Activated T-cell treated with anti-CD3 and anti-CD28 coated beads, Interleukin-2, amount 50 U/mL, for 24 hours (primary cell): Measurements from ENCODE around the gene ANKRD27.
A peak's percentile ranks its signal among the peaks of the same experiment; 100 is the strongest.
"Not testable (repeated sequence)": the region's sequence is repeated elsewhere in the genome, so short reads cannot be mapped to it uniquely, and the experiment has no call there.

Experiments
- DNase-seq: peaks from one replicate; pipeline ENCODE4 v3.0.0-alpha.2; 2020
- H3K27ac Mint-ChIP-seq: 2 replicates; pipeline ENCODE4 v1.8.0; 2020; ENCODE audit warnings: mild to moderate bottlenecking, mixed read lengths
- H3K27me3 Mint-ChIP-seq: 2 replicates; pipeline ENCODE4 v1.8.0; 2020; ENCODE audit warnings: mixed read lengths
- H3K36me3 Mint-ChIP-seq: 2 replicates; pipeline ENCODE4 v1.8.0; 2020; ENCODE audit warnings: low read depth, mixed read lengths
- H3K4me1 Mint-ChIP-seq: 2 replicates; pipeline ENCODE4 v1.8.0; 2020; ENCODE audit warnings: low read depth, mixed read lengths
- H3K4me3 Mint-ChIP-seq: 2 replicates; pipeline ENCODE4 v1.8.0; 2020; ENCODE audit warnings: mild to moderate bottlenecking, moderate library complexity, mixed read lengths
- H3K9me3 Mint-ChIP-seq: 2 replicates; pipeline ENCODE4 v1.8.0; 2020; ENCODE audit warnings: mixed read lengths

The ANKRD27 gene

DNA sequence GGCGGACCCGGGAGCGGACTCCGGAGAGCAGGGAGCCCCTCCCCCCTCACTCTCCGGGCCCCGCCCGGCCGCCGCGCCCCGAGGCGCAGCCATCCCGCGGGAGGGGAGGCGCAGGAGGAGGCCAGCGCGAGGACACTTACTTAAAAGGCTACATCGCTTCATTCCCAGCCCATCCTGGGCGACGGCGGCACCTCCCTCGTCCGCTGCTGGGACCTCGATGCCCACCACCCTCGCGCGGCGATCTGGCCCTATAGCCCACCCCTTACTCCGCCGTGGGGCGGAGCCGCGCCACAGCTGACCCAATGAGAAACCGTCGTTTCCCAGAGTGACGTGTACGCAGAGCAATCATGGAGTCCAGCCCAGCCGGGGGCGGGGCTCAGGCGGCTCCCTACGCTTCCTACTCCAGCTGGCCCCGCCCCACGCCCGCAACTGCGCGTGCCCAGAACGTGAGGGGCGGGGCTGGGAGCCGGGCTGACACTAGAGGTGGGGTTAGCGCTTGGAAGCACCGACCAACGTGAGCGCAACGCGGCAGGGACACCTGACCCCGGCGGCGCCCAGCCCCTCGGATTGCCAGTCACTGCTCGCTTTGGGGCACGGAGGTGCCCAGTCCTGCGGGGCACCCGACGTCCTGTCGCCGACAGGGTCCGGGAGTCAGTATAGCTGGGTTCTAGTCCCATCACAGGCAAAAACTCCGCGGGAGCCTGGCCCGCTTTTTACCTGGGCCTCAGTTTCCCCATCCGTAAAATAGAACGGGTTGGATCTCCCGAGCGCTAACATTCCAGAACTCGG is at the start of gene ANKRD27:
Gene ANKRD27 (minus strand): TSS at position 250 of the 789 bp plus-strand sequence. CDS start 16,165 bp downstream, outside the sequence.
- Mint-ChIP-seq H3K4me3 (peak within 1 kb of the TSS; percentile 89), H3K27me3 (peaks cover 16% of the 10 kb centered on the region), H3K9me3 (no peaks in the 10 kb centered on the region), H3K4me1 (peaks cover 41% of the 10 kb centered on the region), H3K27ac (peak within 1 kb of the TSS; percentile 89), H3K36me3 (peaks cover 2% of the 10 kb centered on the region)
- peak; percentile 99 for DNase-seq

DNA sequence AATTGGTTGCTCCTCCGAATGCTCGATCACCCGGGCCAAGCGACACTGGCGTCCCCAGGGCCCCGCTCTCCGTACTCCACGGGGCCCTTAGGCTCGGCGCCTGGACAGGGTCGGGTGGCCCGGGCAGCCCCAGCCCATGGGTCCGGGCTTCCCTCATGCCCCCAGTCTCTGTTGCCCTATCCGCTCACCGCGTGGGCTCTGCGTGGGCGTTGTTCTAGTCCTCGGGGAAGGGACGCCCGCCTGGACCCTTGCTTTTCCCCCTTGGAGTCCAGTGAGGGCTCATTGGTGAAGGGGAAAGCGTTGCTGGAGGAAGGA is 45.9 kb upstream of the ANKRD27 start:
- Mint-ChIP-seq H3K27me3 (no peaks in the 10 kb centered on the region), H3K4me1 (no peaks in the 10 kb centered on the region), H3K27ac (no peak overlapping the region)

DNA sequence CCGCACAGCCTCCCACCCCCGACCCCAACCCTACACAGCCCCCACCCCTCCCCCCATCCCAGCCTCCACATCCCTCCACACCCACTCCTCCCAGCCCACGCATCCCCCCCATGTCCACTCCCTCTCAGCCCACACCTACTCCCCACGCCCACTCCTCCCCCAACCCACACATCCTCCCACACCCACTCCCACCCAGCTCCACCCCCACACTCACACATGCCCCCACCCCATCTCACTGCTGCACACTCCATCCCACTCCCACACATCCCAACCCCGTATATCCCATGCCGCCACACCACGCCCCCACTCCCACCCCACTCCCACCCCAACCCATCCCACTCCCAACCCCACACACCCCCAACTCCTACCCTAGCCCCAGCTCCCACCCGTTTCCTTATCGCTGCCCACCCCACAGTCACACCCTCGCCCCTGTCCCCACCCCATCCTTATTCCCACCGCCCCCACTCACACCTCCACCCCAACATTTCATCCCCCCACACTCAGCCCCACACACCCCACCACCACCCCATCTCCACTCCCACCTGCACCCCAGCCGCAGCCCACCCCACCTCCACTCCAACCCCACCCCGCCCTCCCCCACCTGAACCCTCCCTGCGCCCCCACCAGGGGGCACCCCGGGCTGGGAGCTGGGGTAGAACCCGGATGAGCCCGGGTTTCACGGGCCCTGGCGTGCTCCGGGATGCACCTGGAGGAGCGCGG is 45.4 kb upstream of the ANKRD27 start:
- no peak for DNase-seq
- no peak overlapping the region for H3K4me3 Mint-ChIP-seq
- no peaks in the 10 kb centered on the region for H3K9me3 Mint-ChIP-seq
- no peaks in the 10 kb centered on the region for H3K4me1 Mint-ChIP-seq
- peaks cover 17% of the 10 kb centered on the region for H3K36me3 Mint-ChIP-seq
- H3K27ac Mint-ChIP-seq = no peak overlapping the region
- no peaks in the 10 kb centered on the region for H3K27me3 Mint-ChIP-seq

More for the DNA sequence above, 45.9 kb upstream of the ANKRD27 start:
- peaks cover 15% of the 10 kb centered on the region for H3K36me3 Mint-ChIP-seq
- no peak for DNase-seq
- no peak overlapping the region for H3K4me3 Mint-ChIP-seq
- no peaks in the 10 kb centered on the region for H3K9me3 Mint-ChIP-seq

DNA sequence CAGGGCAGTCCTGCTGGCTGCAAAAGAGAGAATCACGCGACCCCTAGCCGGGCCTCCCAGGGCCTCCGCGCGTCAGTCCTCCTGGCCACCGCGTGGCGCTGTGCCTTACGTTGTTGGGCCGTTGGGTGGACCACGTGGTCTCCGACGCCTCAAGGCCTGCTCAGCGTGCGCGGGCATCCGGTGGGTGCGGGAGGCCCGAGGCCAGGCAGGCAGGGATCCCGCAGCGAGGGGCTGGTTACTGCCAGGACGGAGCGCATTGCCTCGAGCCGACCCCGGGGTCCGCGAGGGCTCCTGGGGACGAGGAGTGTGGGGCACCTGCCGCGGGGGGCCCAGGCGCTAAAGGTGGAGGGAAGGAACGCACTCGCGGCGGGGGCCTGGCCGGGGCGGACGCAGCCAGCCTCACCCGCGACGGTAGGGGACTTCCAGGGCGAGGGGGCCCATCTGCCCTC is 44.7 kb upstream of the ANKRD27 start, which contains the start of gene TDRD12:
Gene TDRD12 (plus strand): TSS at position 157 of the 449 bp plus-strand sequence. CDS start 306 bp downstream, outside the sequence.
- H3K4me3 Mint-ChIP-seq = no peak within 1 kb of the TSS
- peaks cover 24% of the 10 kb centered on the region for H3K36me3 Mint-ChIP-seq
- H3K27ac Mint-ChIP-seq = no peak within 1 kb of the TSS
- no peaks in the 10 kb centered on the region for H3K27me3 Mint-ChIP-seq
- no peak for DNase-seq
- no peaks in the 10 kb centered on the region for H3K4me1 Mint-ChIP-seq
- H3K9me3 Mint-ChIP-seq = no peaks in the 10 kb centered on the region

DNA sequence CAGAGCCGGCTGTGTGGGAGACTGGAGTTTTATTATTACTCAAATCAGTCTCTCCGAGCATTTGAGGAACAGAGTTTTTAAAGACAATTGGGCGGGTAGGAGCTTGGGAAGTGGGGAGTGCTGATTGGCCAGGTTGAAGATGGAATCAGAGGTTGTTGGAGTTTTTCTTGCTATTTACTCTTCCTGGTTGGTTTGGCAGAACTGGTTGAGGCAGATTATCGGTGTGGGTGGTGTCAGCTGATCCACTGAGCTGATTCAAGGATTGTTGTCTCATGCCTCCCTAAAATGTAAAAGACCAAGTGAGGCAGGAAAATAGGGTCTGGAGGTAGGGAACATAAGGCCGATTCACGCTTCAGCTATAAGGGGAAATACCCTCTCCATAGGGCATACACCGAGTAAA is 43.3 kb upstream of the ANKRD27 start:
- Mint-ChIP-seq H3K27me3 (no peaks in the 10 kb centered on the region), H3K27ac (no peak overlapping the region), H3K9me3 (no peaks in the 10 kb centered on the region), H3K36me3 (peaks cover 35% of the 10 kb centered on the region), H3K4me3 (no peak overlapping the region), H3K4me1 (no peaks in the 10 kb centered on the region)
- DNase-seq = no peak

DNA sequence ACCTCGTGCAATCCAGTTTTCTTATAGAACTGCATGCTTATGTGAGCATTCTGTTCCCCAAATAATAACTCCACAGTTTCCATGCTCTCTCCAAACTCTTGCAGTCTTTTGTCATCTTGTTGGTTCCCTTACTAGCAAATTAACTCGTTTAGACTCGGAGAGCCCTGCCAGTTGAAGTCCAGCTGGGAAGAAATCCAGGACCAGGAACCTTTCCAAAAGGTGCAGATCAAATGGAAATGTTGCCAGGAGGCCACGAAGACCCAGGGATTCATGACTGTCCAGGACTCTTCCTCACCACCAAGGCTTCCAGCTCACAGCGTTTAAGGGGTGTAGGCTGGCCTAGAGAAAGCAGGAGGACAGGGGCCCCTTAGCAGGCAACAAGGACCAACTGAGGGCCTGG is 42.5 kb upstream of the ANKRD27 start:
- Mint-ChIP-seq H3K27me3 (no peaks in the 10 kb centered on the region), H3K9me3 (no peaks in the 10 kb centered on the region), H3K4me1 (no peaks in the 10 kb centered on the region), H3K27ac (no peak overlapping the region), H3K4me3 (no peak overlapping the region), H3K36me3 (peaks cover 42% of the 10 kb centered on the region)
- DNase-seq = no peak

DNA sequence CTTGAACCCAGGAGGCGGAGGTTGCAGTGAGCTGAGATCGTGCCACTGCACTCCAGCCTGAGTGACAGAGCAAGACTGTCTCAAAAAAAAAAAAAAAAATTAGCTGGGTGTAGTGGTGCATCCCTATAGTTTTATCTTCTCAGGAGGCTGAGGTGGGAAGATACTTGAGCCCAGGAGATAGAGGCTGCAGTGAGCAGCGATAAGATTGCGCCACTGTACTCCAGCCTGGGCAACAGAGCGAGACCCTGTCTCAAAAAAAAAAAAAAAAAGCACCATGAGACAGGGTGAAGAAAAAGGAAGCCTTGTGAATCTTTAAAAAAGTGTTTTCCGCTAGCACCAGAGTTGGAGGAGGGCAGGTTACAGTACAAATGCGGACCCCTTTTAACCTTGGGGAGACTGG is 41.2 kb upstream of the ANKRD27 start:
- not testable (repeated sequence) for H3K4me3 Mint-ChIP-seq, H3K4me1 Mint-ChIP-seq, H3K9me3 Mint-ChIP-seq, H3K27me3 Mint-ChIP-seq, H3K27ac Mint-ChIP-seq, DNase-seq
- peaks cover 47% of the 10 kb centered on the region for H3K36me3 Mint-ChIP-seq

DNA sequence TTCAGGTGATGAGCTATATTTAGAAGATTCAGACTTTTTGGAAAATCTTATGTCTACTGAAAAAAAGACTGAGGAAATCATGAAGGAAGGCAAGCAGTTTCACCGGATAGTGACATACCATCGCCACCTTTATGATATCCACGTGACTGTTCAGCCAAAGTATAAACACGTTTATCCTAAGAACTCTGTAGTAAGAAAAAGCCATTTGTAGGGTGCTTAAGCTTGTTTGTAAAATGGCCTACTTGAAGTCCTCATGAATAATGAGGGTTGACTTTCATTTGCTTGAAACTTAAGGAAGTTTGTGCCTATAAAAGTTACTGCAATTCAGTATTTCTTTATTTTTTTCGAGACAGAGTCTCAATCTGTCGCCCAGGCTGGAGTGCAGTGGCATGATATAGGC is 36.8 kb upstream of the ANKRD27 start:
- Mint-ChIP-seq H3K27ac (no peak overlapping the region), H3K36me3 (peaks cover 69% of the 10 kb centered on the region), H3K4me1 (peaks cover 19% of the 10 kb centered on the region), H3K4me3 (no peak overlapping the region), H3K9me3 (no peaks in the 10 kb centered on the region), H3K27me3 (no peaks in the 10 kb centered on the region)
- DNase-seq = no peak

DNA sequence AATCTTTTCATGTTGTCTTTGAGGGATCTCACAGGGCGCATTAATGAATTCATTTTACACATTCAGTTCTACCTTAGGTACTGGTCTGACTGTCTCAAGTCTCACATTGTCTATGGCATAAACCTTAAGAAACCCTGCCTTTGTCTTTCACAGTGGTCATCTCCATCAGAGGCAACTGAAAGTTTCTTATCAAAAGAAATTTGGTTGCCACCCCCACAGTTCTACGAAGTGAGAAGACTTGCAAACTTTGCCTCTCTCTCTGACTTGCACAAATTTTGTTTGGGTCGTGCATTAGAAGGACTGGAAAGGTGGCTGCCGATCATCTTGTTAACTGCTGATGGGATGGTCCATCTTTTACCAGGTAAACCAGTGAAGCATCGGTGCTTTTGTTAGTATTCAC is 34.1 kb upstream of the ANKRD27 start:
- Mint-ChIP-seq H3K9me3 (peaks cover 3% of the 10 kb centered on the region), H3K36me3 (peaks cover 76% of the 10 kb centered on the region), H3K27ac (peak overlapping the region; percentile 55), H3K27me3 (no peaks in the 10 kb centered on the region), H3K4me3 (no peak overlapping the region), H3K4me1 (peaks cover 31% of the 10 kb centered on the region)
- no peak for DNase-seq

DNA sequence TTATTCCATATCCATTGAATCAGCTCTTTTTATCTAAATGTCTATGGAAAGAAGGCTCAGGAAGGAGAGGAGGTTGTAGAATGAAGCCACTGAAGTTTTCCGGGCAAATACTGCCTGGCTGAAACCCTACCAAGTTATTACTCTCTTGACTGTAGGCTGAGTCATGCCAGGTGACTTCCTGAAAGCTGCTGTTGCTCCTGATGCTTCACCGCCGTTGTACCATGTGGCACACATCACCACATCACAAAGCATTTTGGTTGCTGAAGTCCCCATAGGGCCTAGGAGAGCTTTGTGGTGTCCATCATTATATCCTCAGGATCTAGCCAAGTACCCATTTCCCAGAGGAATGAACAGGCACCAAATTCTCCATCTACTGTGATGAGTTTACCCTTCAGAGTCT is 33.5 kb upstream of the ANKRD27 start:
- Mint-ChIP-seq H3K27me3 (no peaks in the 10 kb centered on the region), H3K27ac (peak overlapping the region; percentile 55), H3K4me1 (peaks cover 31% of the 10 kb centered on the region), H3K4me3 (no peak overlapping the region), H3K9me3 (peaks cover 5% of the 10 kb centered on the region), H3K36me3 (peaks cover 74% of the 10 kb centered on the region)
- DNase-seq = peak; percentile 42

DNA sequence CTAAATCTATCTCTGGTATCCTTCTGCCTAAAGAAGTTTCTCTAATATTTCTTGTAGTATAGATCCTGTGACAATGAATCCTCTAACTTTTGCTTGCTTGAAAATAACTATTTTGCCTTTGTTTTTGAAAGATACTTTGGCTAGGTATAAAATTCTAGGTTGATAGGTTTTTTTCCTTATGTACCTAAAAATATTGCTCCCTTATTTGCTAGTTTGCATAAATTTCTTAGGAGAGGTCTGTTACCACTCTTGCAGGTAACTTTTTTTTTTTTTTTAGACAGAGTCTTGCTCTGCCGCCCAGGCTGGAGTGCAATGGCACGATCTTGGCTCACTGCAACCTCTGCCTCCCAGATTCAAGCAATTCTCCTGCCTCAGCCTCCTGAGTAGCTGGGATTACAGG is 29.0 kb upstream of the ANKRD27 start:
- DNase-seq, H3K27me3 Mint-ChIP-seq, H3K27ac Mint-ChIP-seq, H3K4me3 Mint-ChIP-seq: not testable (repeated sequence)
- Mint-ChIP-seq H3K9me3 (peaks cover 10% of the 10 kb centered on the region), H3K36me3 (peaks cover 88% of the 10 kb centered on the region), H3K4me1 (peaks cover 43% of the 10 kb centered on the region)

DNA sequence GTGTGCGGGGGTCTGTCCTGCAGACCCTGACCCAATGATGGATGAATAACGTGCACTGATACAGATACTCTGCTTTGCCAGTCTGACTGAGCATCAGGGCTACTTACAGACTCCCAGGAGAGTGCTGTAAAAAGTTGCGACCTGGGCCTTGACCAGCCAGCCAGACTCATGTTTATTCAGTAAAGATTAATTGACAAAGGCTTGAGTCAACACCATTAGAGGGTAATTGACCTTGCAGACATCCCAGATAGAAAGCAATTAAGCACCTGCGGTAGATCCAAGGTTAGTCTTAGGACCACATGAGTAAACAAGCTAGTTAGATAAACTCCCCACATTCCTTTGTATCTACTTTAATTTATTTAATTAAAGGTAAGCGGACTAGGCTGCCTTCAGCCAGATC is 27.0 kb upstream of the ANKRD27 start:
- peaks cover 10% of the 10 kb centered on the region for H3K9me3 Mint-ChIP-seq
- DNase-seq = no peak

DNA sequence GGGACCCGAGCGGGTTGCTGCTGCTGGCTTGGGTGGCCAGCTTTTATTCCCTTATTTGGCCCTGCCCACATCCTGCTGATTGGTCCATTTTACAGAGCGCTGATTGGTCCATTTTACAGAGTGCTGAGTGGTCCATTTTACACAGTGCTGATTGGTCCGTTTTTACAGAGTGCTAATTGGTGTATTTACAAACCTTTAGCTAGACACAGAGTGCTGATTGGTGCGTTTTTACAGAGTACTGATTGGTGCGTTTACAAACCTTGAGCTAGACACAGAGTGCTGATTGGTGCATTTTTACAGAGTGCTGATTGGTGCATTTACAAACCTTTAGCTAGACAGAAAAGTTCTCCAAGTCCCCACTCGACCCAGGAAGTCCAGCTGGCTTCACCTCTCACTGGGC is 25.1 kb upstream of the ANKRD27 start:
- H3K4me1 Mint-ChIP-seq = peaks cover 51% of the 10 kb centered on the region
- H3K36me3 Mint-ChIP-seq = peaks cover 96% of the 10 kb centered on the region
- H3K4me3 Mint-ChIP-seq, DNase-seq, H3K27ac Mint-ChIP-seq, H3K27me3 Mint-ChIP-seq: not testable (repeated sequence)
- H3K9me3 Mint-ChIP-seq = peaks cover 10% of the 10 kb centered on the region

More for the DNA sequence above, 27.0 kb upstream of the ANKRD27 start:
- Mint-ChIP-seq H3K27ac (no peak overlapping the region), H3K4me3 (no peak overlapping the region), H3K4me1 (peaks cover 45% of the 10 kb centered on the region), H3K36me3 (peaks cover 94% of the 10 kb centered on the region), H3K27me3 (no peaks in the 10 kb centered on the region)

DNA sequence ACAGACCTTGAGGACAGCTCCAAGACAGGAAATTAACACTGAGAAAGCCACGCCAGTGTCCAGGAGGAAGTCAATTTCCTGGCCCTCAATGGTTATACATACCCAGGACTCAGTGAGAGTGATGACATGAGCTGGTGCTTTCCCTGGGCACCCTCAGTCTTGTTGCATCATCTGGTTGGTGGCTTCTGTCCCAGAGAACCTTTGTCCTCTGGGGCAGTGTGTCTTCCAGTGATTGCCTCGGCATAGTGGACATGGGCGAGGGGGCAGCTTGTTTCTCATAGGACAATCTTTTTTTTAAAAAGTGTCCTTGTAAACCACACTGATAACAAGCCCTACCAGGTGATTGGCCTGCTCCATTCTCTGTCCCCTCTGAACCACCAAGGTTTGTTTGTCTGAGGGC is 21.8 kb upstream of the ANKRD27 start:
- not testable (repeated sequence) for H3K4me3 Mint-ChIP-seq, DNase-seq, H3K9me3 Mint-ChIP-seq, H3K27me3 Mint-ChIP-seq
- Mint-ChIP-seq H3K36me3 (peaks cover 90% of the 10 kb centered on the region), H3K4me1 (peaks cover 72% of the 10 kb centered on the region), H3K27ac (peak overlapping the region; percentile 53)

DNA sequence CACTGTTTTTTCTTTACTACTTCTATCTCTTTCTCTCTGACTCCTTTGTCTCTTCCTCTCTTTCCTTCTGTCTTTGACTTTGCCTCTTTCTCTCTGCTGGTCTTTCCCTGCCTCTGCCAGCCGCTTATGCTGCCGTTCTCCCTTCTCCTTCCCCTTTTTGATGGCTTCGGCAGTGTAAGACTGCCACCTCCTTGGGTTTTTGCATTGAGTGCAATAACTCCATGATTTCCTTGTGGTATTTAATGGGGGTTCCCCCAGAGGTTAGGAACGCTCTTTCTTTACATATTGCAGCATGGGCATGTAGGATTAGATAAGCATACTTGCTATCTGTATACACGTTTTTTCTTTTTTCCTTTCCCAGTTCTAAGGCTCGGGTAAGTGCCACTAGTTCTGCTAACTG is 20.5 kb upstream of the ANKRD27 start:
- peak overlapping the region; percentile 31 for H3K4me3 Mint-ChIP-seq
- H3K9me3 Mint-ChIP-seq, DNase-seq, H3K27me3 Mint-ChIP-seq: not testable (repeated sequence)
- peaks cover 83% of the 10 kb centered on the region for H3K36me3 Mint-ChIP-seq
- H3K4me1 Mint-ChIP-seq = peaks cover 78% of the 10 kb centered on the region
- H3K27ac Mint-ChIP-seq = peak overlapping the region; percentile 26
